ENCODE measurements around the gene ZNF831. TPM values are rescaled to one million over a fixed set of nuclear protein-coding genes. Genes with fewer than 3 reads are reported as not detected.

Gene ZNF831
- polyA plus RNA-seq, 1 of the 3 experiments (the other 2 are of a cell fraction), result not detected

DNA sequence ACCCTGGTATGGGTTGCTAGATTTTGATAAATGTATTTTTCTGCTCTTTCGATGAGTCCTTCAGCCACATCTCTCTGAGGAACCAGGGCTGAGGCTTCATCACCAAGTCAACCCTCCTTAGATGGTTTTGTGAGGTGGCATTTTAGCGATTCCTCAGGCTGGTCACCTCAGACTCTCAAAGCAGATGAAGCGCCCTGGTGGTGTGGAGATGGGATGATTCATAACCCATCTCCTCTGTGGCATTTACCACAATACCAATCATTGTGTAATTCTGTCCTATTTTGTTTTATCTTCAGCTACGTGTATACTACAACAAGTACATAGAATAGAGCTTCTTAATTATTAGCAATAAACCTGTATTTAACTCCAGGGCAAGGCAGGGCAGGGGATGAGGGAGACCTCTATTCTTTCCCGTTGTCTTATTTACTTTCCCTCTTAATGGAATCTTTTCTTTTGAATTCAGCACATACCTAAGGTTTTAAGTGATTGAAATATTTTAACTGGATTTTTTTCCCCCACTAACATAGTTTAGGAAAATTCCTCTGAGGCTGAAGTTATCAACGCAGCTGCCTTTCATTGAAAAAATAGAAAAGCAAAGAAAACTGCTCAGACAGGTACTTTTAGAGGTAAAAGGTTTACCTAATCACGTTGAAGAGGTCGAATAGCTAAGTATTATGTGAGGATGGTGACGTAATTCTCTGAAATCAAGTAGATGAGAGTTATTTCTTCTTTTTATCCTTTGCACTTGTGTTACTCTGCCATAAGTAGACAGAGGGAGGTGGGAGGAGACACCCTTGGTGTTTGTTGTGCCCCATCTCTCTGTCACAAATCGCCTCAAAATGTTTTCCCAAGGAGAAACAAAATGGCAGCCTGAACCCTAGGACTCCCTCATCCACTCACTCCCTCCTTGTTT is 79.3 kb downstream of the ZNF831 start:
- CTCF ChIA-PET, result interaction anchor here (2.1 kb wide), 1 partner anchor 161 kb away, joined by 6 read pairs; no protein-coding TSS in a partner anchor
- no peak for DNase-seq

GRCh38 chr20:59246691-59247400 is 83.2 kb downstream of the ZNF831 start:
- CTCF ChIA-PET, result no interaction called here

More for the DNA sequence above, 79.3 kb downstream of the ZNF831 start:
- H3F3A ChIP-seq (replicated peaks; ENCODE audit: insufficient read depth), result peaks cover 1% of the 10 kb centered on the region
- POLR2A ChIA-PET, result no interaction called here
- peaks cover 0 to 4% of the 10 kb centered on the region in 2 experiments; a peak in 2 of 4 replicates for H3K4me1 ChIP-seq (ENCODE audit: control insufficient read depth in 1 of 2, insufficient read depth in 2 of 2, low read depth in 1 of 2, low read length in 1 of 2)
- no peak overlapping the region for H3K27ac ChIP-seq (ENCODE audit: low read depth in 2 of 2, low read length in 1 of 2)
- H3K27me3 ChIP-seq (ENCODE audit: insufficient read depth), result no peaks in the 10 kb centered on the region; the same call in 1 of the 2 replicates
- H2AFZ ChIP-seq (ENCODE audit: low read depth), result no peak overlapping the region
- no peak overlapping the region for H3K9ac ChIP-seq
- H4K20me1 ChIP-seq (ENCODE audit: insufficient read depth), result no peaks in the 10 kb centered on the region
- no peak for TF ChIP-seq USF2 (IDR thresholded peaks at IDR 0.05; ENCODE audit: borderline replicate concordance, low read depth, low read length)
- TF ChIP-seq RXRA (IDR thresholded peaks at IDR 0.05; ENCODE audit: borderline replicate concordance, low read depth), result no peak
- TF ChIP-seq NRF1 (IDR thresholded peaks at IDR 0.05; ENCODE audit: low read depth, low read length), result no peak
- TF ChIP-seq RAD21 (IDR thresholded peaks at IDR 0.05; ENCODE audit: low read length), result no peak
- no peak for TF ChIP-seq TCF12 (IDR thresholded peaks at IDR 0.05)
- TF ChIP-seq POLR2AphosphoS5 (IDR thresholded peaks at IDR 0.05; ENCODE audit: low read depth, low read length), result no peak
- TF ChIP-seq GATA2 (CRISPR knock-in tag; IDR thresholded peaks at IDR 0.05), result no peak
- no peak for TF ChIP-seq IRF3 (IDR thresholded peaks at IDR 0.05; ENCODE audit: low read depth, low read length)
- TF ChIP-seq NFIC (IDR thresholded peaks at IDR 0.05; ENCODE audit: borderline replicate concordance), result no peak
- TF ChIP-seq ELF1 (IDR thresholded peaks at IDR 0.05), result no peak
- WGBS (ENCODE audit: low lambda C conversion rate), result 58% methylated on average over 10 of the region's 10 CpGs
- no peaks in the 10 kb centered on the region for H3K9me3 ChIP-seq
- no peaks in the 10 kb centered on the region for H3K79me2 ChIP-seq (ENCODE audit: insufficient read depth)
- H3K4me2 ChIP-seq, result no peak overlapping the region
- H3K9me2 ChIP-seq, result no peaks in the 10 kb centered on the region
- no peaks in the 10 kb centered on the region for H3K36me3 ChIP-seq (replicated peaks in 1 of 2; ENCODE audit: control insufficient read depth in 1 of 2, insufficient read depth in 2 of 2, low read length in 1 of 2)
- no peak overlapping the region for H3K4me3 ChIP-seq (ENCODE audit: low read depth in 2 of 2, low read length in 1 of 2)

More at GRCh38 chr20:59246691-59247400, 83.2 kb downstream of the ZNF831 start:
- no peak for DNase-seq
- Histone ChIP-seq H2AFZ (ENCODE audit: low read depth) (no peak overlapping the region), H3K9me3 (no peaks in the 10 kb centered on the region), H3K79me2 (ENCODE audit: insufficient read depth) (no peaks in the 10 kb centered on the region), H3K4me2 (no peak overlapping the region), H3K9me2 (no peaks in the 10 kb centered on the region), H3K27me3 (ENCODE audit: insufficient read depth) (no peaks in the 10 kb centered on the region; the same call in 1 of the 2 replicates), H3K4me3 (ENCODE audit: low read depth in 2 of 2, low read length in 1 of 2) (no peak overlapping the region), H3K36me3 (replicated peaks in 1 of 2; ENCODE audit: control insufficient read depth in 1 of 2, insufficient read depth in 2 of 2, low read length in 1 of 2) (no peaks in the 10 kb centered on the region), H3F3A (replicated peaks; ENCODE audit: insufficient read depth) (peaks cover 6% of the 10 kb centered on the region), H3K4me1 (ENCODE audit: control insufficient read depth in 1 of 2, insufficient read depth in 2 of 2, low read depth in 1 of 2, low read length in 1 of 2) (peaks cover 0 to 6% of the 10 kb centered on the region in 2 experiments; a peak in 2 of 4 replicates), H3K9ac (no peak overlapping the region), H3K27ac (ENCODE audit: low read depth in 2 of 2, low read length in 1 of 2) (no peak overlapping the region), H4K20me1 (ENCODE audit: insufficient read depth) (no peaks in the 10 kb centered on the region)
- POLR2A ChIA-PET, result interaction anchor here (1.1 kb wide), 1 partner anchor 215 kb away, joined by 3 read pairs; the partner anchor contains the start of gene ATP5F1E
- WGBS (ENCODE audit: low lambda C conversion rate), result 61% methylated on average over 8 of the region's 8 CpGs
- TF ChIP-seq ELF1 (IDR thresholded peaks at IDR 0.05), result no peak
- no peak for TF ChIP-seq FOSL2 (IDR thresholded peaks at IDR 0.05; ENCODE audit: borderline replicate concordance, low read depth)
